GM23338 (cell line): ENCODE data around the gene BTN3A1. TPM values are rescaled to one million over a fixed set of nuclear protein-coding genes. Genes with fewer than 3 reads are reported as not detected.

Experiments
- ATAC-seq: fragments of 200-7000 bp; cut with Tn5 transposase; 3 replicates; pipeline ENCODE4 v1.9.1; 2020
- DNase-seq: peaks from one replicate; pipeline ENCODE4 v3.0.0-alpha.2; 2015; ENCODE audit warnings: low spot score
- H2AFZ ChIP-seq: fragments of 200-600 bp; sonication (generic); 2 replicates; pipeline ENCODE4 v1.8.0; 2016; ENCODE audit warnings: antibody characterized with exemption, mild to moderate bottlenecking, moderate library complexity
- H3F3A ChIP-seq: fragments of 200-600 bp; sonication (generic); replicated peaks from 2 replicates; pipeline ENCODE4 v1.8.0; 2017; ENCODE audit warnings: antibody characterized with exemption, mixed run types, low read depth
- H3K27ac ChIP-seq: fragments of 200-600 bp; sonication (generic); 2 replicates; pipeline ENCODE4 v1.6.1; 2016; ENCODE audit warnings: low read depth
- H3K27me3 ChIP-seq: fragments of 200-600 bp; sonication (generic); 2 replicates; pipeline ENCODE4 v1.8.0; 2016; ENCODE audit warnings: mild to moderate bottlenecking, mixed run types, moderate library complexity; ENCODE audit not compliant: insufficient read depth
- H3K36me3 ChIP-seq: fragments of 200-600 bp; sonication (generic); 2 replicates; pipeline ENCODE4 v1.8.0; 2016; ENCODE audit warnings: mild to moderate bottlenecking; ENCODE audit not compliant: insufficient read depth
- H3K4me1 ChIP-seq: fragments of 200-600 bp; sonication (generic); 2 replicates; pipeline ENCODE4 v1.8.0; 2016; ENCODE audit warnings: mild to moderate bottlenecking, moderate library complexity; ENCODE audit not compliant: insufficient read depth
- H3K4me2 ChIP-seq: fragments of 200-600 bp; sonication (generic); 2 replicates; pipeline ENCODE4 v1.7.1; 2017; ENCODE audit warnings: mixed run types
- H3K4me3 ChIP-seq: fragments of 200-600 bp; sonication (generic); 2 replicates; pipeline ENCODE4 v1.6.1; 2016; ENCODE audit warnings: mixed run types
- H3K79me2 ChIP-seq: fragments of 200-600 bp; sonication (generic); replicated peaks from 2 replicates; pipeline ENCODE4 v1.8.0; 2017; ENCODE audit warnings: mild to moderate bottlenecking; ENCODE audit not compliant: insufficient read depth
- H3K9me2 ChIP-seq: fragments of 200-600 bp; sonication (generic); 2 replicates; pipeline ENCODE4 v1.8.0; 2017; ENCODE audit not compliant: insufficient read depth
- H4K20me1 ChIP-seq: fragments of 200-600 bp; sonication (generic); replicated peaks from 2 replicates; pipeline ENCODE4 v1.8.0; 2017; ENCODE audit warnings: mild to moderate bottlenecking; ENCODE audit not compliant: insufficient read depth
- H3K27ac Mint-ChIP-seq: 2 replicates; pipeline ENCODE4 v1.8.0; 2020; ENCODE audit warnings: inconsistent platforms, mild to moderate bottlenecking, moderate library complexity, mixed read lengths
- H3K27me3 Mint-ChIP-seq: 3 replicates; pipeline ENCODE4 v1.8.0; 2022; ENCODE audit warnings: low read depth, mild to moderate bottlenecking, moderate library complexity, mixed read lengths, inconsistent platforms; ENCODE audit not compliant: insufficient read depth, poor library complexity
- H3K36me3 Mint-ChIP-seq: 3 replicates; pipeline ENCODE4 v1.8.0; 2021; ENCODE audit warnings: low read depth, mild to moderate bottlenecking, inconsistent platforms, moderate library complexity, mixed read lengths
- H3K4me1 Mint-ChIP-seq: 3 replicates; pipeline ENCODE4 v1.8.0; 2020; ENCODE audit warnings: mild to moderate bottlenecking, inconsistent platforms, mixed read lengths
- H3K4me3 Mint-ChIP-seq: 3 replicates; pipeline ENCODE4 v1.8.0; 2021; ENCODE audit warnings: moderate library complexity, mild to moderate bottlenecking, inconsistent platforms, mixed read lengths
- H3K9me3 Mint-ChIP-seq: 3 replicates; pipeline ENCODE4 v1.8.0; 2020; ENCODE audit warnings: moderate library complexity, mild to moderate bottlenecking, inconsistent platforms, mixed read lengths
- CREB1 ChIP-seq: fragments of 250-450 bp; sonication (Bioruptor Pico); IDR thresholded peaks from 2 replicates; pipeline ENCODE4 v1.5.0; 2020; ENCODE audit warnings: low read depth, mild to moderate bottlenecking, moderate library complexity
- CTCF ChIP-seq, 2 experiments: fragments of 200-600 bp in 1 of 2; sonication (generic) in 1 of 2; conservative IDR thresholded peaks; 2 replicates each; pipeline versions ENCODE4 v1.5.1 to v1.6.1; 2016 to 2017; ENCODE audit warnings: antibody characterized with exemption in 2 of 2, low read depth in 2 of 2, mild to moderate bottlenecking in 2 of 2, moderate library complexity in 1 of 2
- ETS1 ChIP-seq: IDR thresholded peaks from 2 replicates; pipeline ENCODE4 v1.6.1; 2016; ENCODE audit warnings: antibody characterized with exemption
- EZH2 ChIP-seq: fragments of 200-600 bp; sonication (generic); IDR thresholded peaks from one replicate; pipeline ENCODE4 v1.8.0; 2017; ENCODE audit warnings: antibody characterized with exemption, mild to moderate bottlenecking, low read depth; ENCODE audit not compliant: unreplicated experiment
- EZH2phosphoT487 ChIP-seq: fragments of 200-600 bp; sonication (generic); IDR thresholded peaks from one replicate; pipeline ENCODE4 v1.8.1; 2018; ENCODE audit warnings: antibody characterized with exemption; ENCODE audit not compliant: unreplicated experiment
- NANOG ChIP-seq: IDR thresholded peaks from 2 replicates; pipeline ENCODE4 v1.6.1; 2016; ENCODE audit warnings: antibody characterized with exemption, borderline replicate concordance
- STAT1 ChIP-seq: IDR thresholded peaks from one replicate; pipeline ENCODE4 v1.6.1; 2016; ENCODE audit warnings: antibody characterized with exemption; ENCODE audit not compliant: unreplicated experiment
- ZNF114 ChIP-seq: fragments of 250-450 bp; sonication (Bioruptor Pico); IDR thresholded peaks from 2 replicates; pipeline ENCODE4 v1.5.0; 2020; ENCODE audit warnings: mild to moderate bottlenecking, moderate library complexity
- ZNF331 ChIP-seq: fragments of 250-450 bp; sonication (Bioruptor Pico); IDR thresholded peaks from 2 replicates; pipeline ENCODE4 v1.5.0; 2020; ENCODE audit warnings: low read depth, mild to moderate bottlenecking, moderate library complexity
- polyA plus RNA-seq: library from polyadenylated mRNA; unstranded; fragments of >200 nt; fragmentation: Nextera tagmentation; extraction: Ambion mirVana; gene quantifications from 2 replicates; pipeline ENCODE4 v1.2.1, GENCODE V29; 2016
- total RNA-seq: library from RNA; depleted of rRNA; stranded (reverse); fragments of >200 nt; shearing (Covaris generic); gene quantifications from 2 replicates; pipeline ENCODE4 v1.2.3, GENCODE V29; 2014

BTN3A1 gene
- total and polyA plus RNA-seq, 2 experiments from 2014 or later: 2.4 to 4.0 TPM

GRCh38 chr6:26439151-26440125, 37.4 kb downstream of the BTN3A1 start (continued):
- no peak for TF ChIP-seq EZH2phosphoT487
- no peak for TF ChIP-seq ZNF114
- TF ChIP-seq STAT1: no peak
- no peak for TF ChIP-seq ETS1
- TF ChIP-seq ZNF331 (CRISPR knock-in tag): no peak
- TF ChIP-seq NANOG: no peak

GRCh38 chr6:26440977-26441358, 38.9 kb downstream of the BTN3A1 start:
- no peak overlapping the region for H3K4me3 Mint-ChIP-seq
- no peak for ATAC-seq
- H3K27ac ChIP-seq: no peak overlapping the region

More at GRCh38 chr6:26440977-26441358, 38.9 kb downstream of the BTN3A1 start:
- TF ChIP-seq NANOG: no peak
- no peak for TF ChIP-seq STAT1
- no peak for TF ChIP-seq ZNF114
- no peak for TF ChIP-seq EZH2
- TF ChIP-seq CREB1 (CRISPR knock-in tag): no peak
- no peak for TF ChIP-seq CTCF (conservative IDR thresholded peaks at IDR 0.05; ENCODE audit: low read depth in 2 of 2)
- TF ChIP-seq ETS1: no peak
- Histone ChIP-seq H3K36me3 (no peaks in the 10 kb centered on the region), H3K79me2 (no peaks in the 10 kb centered on the region), H3K4me3 (no peak overlapping the region), H3K9me2 (peaks cover 4% of the 10 kb centered on the region; the same call in 1 of the 2 replicates), H3K27me3 (no peaks in the 10 kb centered on the region), H3K4me2 (no peak overlapping the region), H4K20me1 (no peaks in the 10 kb centered on the region), H2AFZ (no peak overlapping the region), H3K4me1 (no peaks in the 10 kb centered on the region), H3F3A (no peaks in the 10 kb centered on the region)
- Mint-ChIP-seq H3K27ac (no peak overlapping the region), H3K36me3 (no peaks in the 10 kb centered on the region), H3K4me1 (no peaks in the 10 kb centered on the region), H3K27me3 (no peaks in the 10 kb centered on the region), H3K9me3 (no peaks in the 10 kb centered on the region)
- DNase-seq: no peak
